ENCODE measurements around the gene RAP2B. TPM values are rescaled to one million over a fixed set of nuclear protein-coding genes. Genes with fewer than 3 reads are reported as not detected.
"Not testable (repeated sequence)": the region's sequence is repeated elsewhere in the genome, so short reads cannot be mapped to it uniquely, and the experiment has no call there.

RAP2B gene
- total and polyA plus RNA-seq, 2 donors (not counting 1 experiment from before 2014, with no cell fraction given), result 8.7 to 27.1 TPM

DNA sequence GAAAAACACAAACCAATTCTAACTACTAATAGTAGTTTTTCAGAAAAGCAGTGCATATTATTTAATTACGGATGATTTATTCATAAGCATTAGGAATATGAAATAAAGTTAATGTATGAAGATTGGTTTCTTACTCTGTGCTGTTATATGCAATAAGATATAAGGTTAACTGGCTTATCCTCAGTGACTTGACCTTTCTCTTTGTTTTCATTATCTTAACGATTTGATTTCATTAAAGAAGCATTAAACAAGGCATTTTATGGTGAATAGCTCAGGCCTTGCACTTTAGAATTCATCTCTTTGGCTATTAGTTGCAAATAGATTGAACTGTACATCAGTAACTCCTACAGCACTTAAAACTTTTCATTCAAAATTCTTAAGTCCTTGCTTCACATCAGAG is 28.9 kb downstream of the RAP2B start:
- no peak overlapping the region for H3K27ac ChIP-seq (ENCODE audit: insufficient read depth, low read length)
- DNase-seq (ENCODE audit: low read depth in 2 of 2), result no peak
- H3K27me3 ChIP-seq (ENCODE audit: control insufficient read depth, insufficient read depth, low read length), result no peaks in the 10 kb centered on the region
- no peak overlapping the region for H3K9ac ChIP-seq (ENCODE audit: insufficient read depth, low read length)
- no peaks in the 10 kb centered on the region for H3K9me3 ChIP-seq (ENCODE audit: control insufficient read depth, insufficient read depth, low read depth, low read length)
- no peak overlapping the region for H3K4me2 ChIP-seq (ENCODE audit: extremely low read depth, insufficient read depth, low read length)
- TF ChIP-seq EZH2 (IDR thresholded peaks at IDR 0.05; ENCODE audit: low read length, missing control alignments), result no peak
- TF ChIP-seq, protein P1, sequence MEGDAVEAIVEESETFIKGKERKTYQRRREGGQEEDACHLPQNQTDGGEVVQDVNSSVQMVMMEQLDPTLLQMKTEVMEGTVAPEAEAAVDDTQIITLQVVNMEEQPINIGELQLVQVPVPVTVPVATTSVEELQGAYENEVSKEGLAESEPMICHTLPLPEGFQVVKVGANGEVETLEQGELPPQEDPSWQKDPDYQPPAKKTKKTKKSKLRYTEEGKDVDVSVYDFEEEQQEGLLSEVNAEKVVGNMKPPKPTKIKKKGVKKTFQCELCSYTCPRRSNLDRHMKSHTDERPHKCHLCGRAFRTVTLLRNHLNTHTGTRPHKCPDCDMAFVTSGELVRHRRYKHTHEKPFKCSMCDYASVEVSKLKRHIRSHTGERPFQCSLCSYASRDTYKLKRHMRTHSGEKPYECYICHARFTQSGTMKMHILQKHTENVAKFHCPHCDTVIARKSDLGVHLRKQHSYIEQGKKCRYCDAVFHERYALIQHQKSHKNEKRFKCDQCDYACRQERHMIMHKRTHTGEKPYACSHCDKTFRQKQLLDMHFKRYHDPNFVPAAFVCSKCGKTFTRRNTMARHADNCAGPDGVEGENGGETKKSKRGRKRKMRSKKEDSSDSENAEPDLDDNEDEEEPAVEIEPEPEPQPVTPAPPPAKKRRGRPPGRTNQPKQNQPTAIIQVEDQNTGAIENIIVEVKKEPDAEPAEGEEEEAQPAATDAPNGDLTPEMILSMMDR (conservative IDR thresholded peaks at IDR 0.05 in 1 of 2, IDR thresholded peaks at IDR 0.05 in 1 of 2; ENCODE audit: low read depth in 1 of 2, low read length in 2 of 2), result no peak
- H3K79me2 ChIP-seq (ENCODE audit: control insufficient read depth, insufficient read depth, low read length), result no peaks in the 10 kb centered on the region
- no peaks in the 10 kb centered on the region for H3K4me1 ChIP-seq (ENCODE audit: control insufficient read depth, extremely low read depth, insufficient read depth, low read length)
- no peak overlapping the region for H3K4me3 ChIP-seq (replicated peaks in 1 of 4; ENCODE audit: control extremely low read depth in 1 of 4, insufficient read depth in 1 of 4, low read depth in 3 of 4, low read length in 4 of 4)
- no peaks in the 10 kb centered on the region for H3K36me3 ChIP-seq (ENCODE audit: control insufficient read depth, insufficient read depth, low read length)
- H2AFZ ChIP-seq (ENCODE audit: low read length), result no peak overlapping the region
- no peaks in the 10 kb centered on the region for H4K20me1 ChIP-seq (ENCODE audit: control insufficient read depth, extremely low read depth, insufficient read depth, low read length)

DNA sequence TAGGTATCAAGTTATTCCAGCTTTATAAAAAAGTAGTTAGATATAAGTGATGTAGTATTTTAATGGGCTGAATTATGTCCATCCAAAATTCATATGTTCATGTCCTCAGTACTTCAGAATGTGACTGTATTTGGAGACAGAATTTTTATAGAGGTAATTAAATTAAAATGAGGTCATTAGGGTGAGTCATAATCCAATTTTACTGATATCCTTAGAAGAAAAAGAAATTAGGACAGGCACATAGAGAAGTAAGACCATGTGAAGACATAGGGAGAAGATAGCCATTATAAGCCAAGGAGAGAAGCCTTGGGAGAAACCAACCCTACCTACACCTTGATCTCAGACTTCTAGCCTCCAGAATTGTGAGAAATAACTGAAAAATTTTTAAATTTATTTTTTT is 30.3 kb downstream of the RAP2B start:
- Histone ChIP-seq H4K20me1 (ENCODE audit: control insufficient read depth, extremely low read depth, insufficient read depth, low read length) (no peaks in the 10 kb centered on the region), H3K27me3 (ENCODE audit: control insufficient read depth, insufficient read depth, low read length) (no peaks in the 10 kb centered on the region), H3K27ac (ENCODE audit: insufficient read depth, low read length) (no peak overlapping the region), H3K79me2 (ENCODE audit: control insufficient read depth, insufficient read depth, low read length) (no peaks in the 10 kb centered on the region), H3K4me1 (ENCODE audit: control insufficient read depth, extremely low read depth, insufficient read depth, low read length) (no peaks in the 10 kb centered on the region), H3K36me3 (ENCODE audit: control insufficient read depth, insufficient read depth, low read length) (no peaks in the 10 kb centered on the region), H3K4me3 (replicated peaks in 1 of 4; ENCODE audit: control extremely low read depth in 1 of 4, insufficient read depth in 1 of 4, low read depth in 3 of 4, low read length in 4 of 4) (no peak overlapping the region), H3K9ac (ENCODE audit: insufficient read depth, low read length) (no peak overlapping the region), H3K4me2 (ENCODE audit: extremely low read depth, insufficient read depth, low read length) (no peak overlapping the region), H2AFZ (ENCODE audit: low read length) (no peak overlapping the region), H3K9me3 (ENCODE audit: control insufficient read depth, insufficient read depth, low read depth, low read length) (no peaks in the 10 kb centered on the region)
- TF ChIP-seq, protein P1 (conservative IDR thresholded peaks at IDR 0.05 in 1 of 2, IDR thresholded peaks at IDR 0.05 in 1 of 2; ENCODE audit: low read depth in 1 of 2, low read length in 2 of 2), result no peak
- TF ChIP-seq EZH2 (IDR thresholded peaks at IDR 0.05; ENCODE audit: low read length, missing control alignments), result no peak
- DNase-seq (ENCODE audit: low read depth in 2 of 2), result no peak

DNA sequence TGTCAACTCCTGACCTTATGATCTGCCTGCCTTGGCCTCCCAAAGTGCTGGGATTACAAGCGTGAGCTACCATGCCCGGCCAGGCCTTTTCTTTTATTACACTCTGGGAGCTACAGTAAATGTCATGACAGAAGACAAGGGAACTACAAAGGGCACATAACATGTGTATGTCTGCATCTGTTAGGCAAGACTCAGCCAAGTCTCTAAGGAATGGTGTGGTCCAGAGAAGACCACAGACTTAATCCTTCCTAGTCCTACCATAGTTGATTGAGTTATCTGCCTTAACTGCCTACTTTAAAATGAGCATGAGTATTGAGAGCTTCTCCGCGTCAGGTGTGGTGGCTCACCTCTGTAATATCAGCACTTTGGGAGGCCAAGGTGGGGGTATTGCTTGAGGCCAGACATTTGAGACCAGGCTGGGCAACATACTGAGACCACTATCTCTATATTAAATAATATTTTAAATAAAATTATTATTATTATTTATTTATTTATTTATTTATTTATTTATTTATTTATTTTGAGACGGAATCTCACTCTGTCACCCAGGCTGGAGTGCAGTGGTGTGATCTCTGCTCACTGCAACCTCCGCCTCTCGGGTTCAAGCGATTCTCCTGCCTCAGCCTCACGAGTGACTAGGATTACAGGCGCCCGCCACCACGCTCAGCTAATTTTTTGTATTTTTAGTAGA is 31.9 kb downstream of the RAP2B start:
- H3K9ac ChIP-seq (ENCODE audit: insufficient read depth, low read length); H3K4me3 ChIP-seq (replicated peaks in 1 of 4; ENCODE audit: control extremely low read depth in 1 of 4, insufficient read depth in 1 of 4, low read depth in 3 of 4, low read length in 4 of 4); H4K20me1 ChIP-seq (ENCODE audit: control insufficient read depth, extremely low read depth, insufficient read depth, low read length); H2AFZ ChIP-seq (ENCODE audit: low read length); H3K9me3 ChIP-seq (ENCODE audit: control insufficient read depth, insufficient read depth, low read depth, low read length); H3K27ac ChIP-seq (ENCODE audit: insufficient read depth, low read length); H3K27me3 ChIP-seq (ENCODE audit: control insufficient read depth, insufficient read depth, low read length); H3K36me3 ChIP-seq (ENCODE audit: control insufficient read depth, insufficient read depth, low read length); H3K79me2 ChIP-seq (ENCODE audit: control insufficient read depth, insufficient read depth, low read length); DNase-seq (ENCODE audit: low read depth in 2 of 2); H3K4me1 ChIP-seq (ENCODE audit: control insufficient read depth, extremely low read depth, insufficient read depth, low read length); H3K4me2 ChIP-seq (ENCODE audit: extremely low read depth, insufficient read depth, low read length): not testable (repeated sequence)
